Measurements from ENCODE around the gene TMEM38A.

- TF ChIP-seq CTCF (conservative IDR thresholded peaks at IDR 0.05 in 1 of 2, IDR thresholded peaks at IDR 0.05 in 1 of 2; ENCODE audit: extremely low read depth in 1 of 2, insufficient read depth in 1 of 2, low read depth in 1 of 2, low read length in 2 of 2): no peak
- no peak for TF ChIP-seq EZH2 (IDR thresholded peaks at IDR 0.05; ENCODE audit: borderline replicate concordance, low read length)
These were observed 41.2 kb downstream of the TMEM38A start for GRCh38 chr19:16702123-16702522.
